Natural killer cell (primary cell): ENCODE measurements around the gene GFRA4. TPM values are rescaled to one million over a fixed set of nuclear protein-coding genes. Genes with fewer than 3 reads are reported as not detected.

Experiments
- ATAC-seq, 3 donors: fragments of 150-1000 bp in 2 of 3; fragments of 200-7000 bp in 1 of 3; cut with Tn5 transposase; 1 replicate in 1 of 3; 2 replicates in 2 of 3; pipeline ENCODE4 v1.10.0; 2021; ENCODE audit warnings: mild to moderate bottlenecking in 2 of 3, moderate library complexity in 2 of 3
- DNase-seq, 2 donors: peaks; one replicate each; pipeline versions ENCODE4 v3.0.0 to v3.0.0-alpha.2; 2013 to 2021; ENCODE audit warnings: mixed read lengths in 1 of 2
- H3K27ac ChIP-seq: one replicate; pipeline ENCODE4 v1.5.1; 2013; ENCODE audit warnings: mild to moderate bottlenecking, low read length
- H3K27me3 ChIP-seq: one replicate; pipeline ENCODE4 v1.6.1; 2013; ENCODE audit warnings: low read length; ENCODE audit not compliant: control insufficient read depth, insufficient read depth
- H3K36me3 ChIP-seq: one replicate; pipeline ENCODE4 v1.6.1; 2013; ENCODE audit warnings: low read length; ENCODE audit not compliant: control insufficient read depth, insufficient read depth
- H3K4me1 ChIP-seq: one replicate; pipeline ENCODE4 v1.6.1; 2013; ENCODE audit warnings: low read length; ENCODE audit not compliant: control insufficient read depth, insufficient read depth
- H3K4me3 ChIP-seq: one replicate; pipeline ENCODE4 v1.5.1; 2013; ENCODE audit warnings: low read length
- H3K9me3 ChIP-seq: one replicate; pipeline ENCODE4 v1.6.1; 2013; ENCODE audit warnings: low read length; ENCODE audit not compliant: control insufficient read depth, insufficient read depth
- H3K27ac Mint-ChIP-seq, 2 donors: one replicate each; pipeline ENCODE4 v1.8.0; 2022; ENCODE audit warnings: mild to moderate bottlenecking in 2 of 2, mixed read lengths in 2 of 2, moderate library complexity in 1 of 2
- H3K27me3 Mint-ChIP-seq, 2 donors: one replicate each; pipeline ENCODE4 v1.8.0; 2022; ENCODE audit warnings: low read depth in 2 of 2, mixed read lengths in 2 of 2
- H3K36me3 Mint-ChIP-seq: one replicate; pipeline ENCODE4 v1.8.0; 2022; ENCODE audit warnings: mixed read lengths
- H3K4me1 Mint-ChIP-seq, 2 donors: one replicate each; pipeline ENCODE4 v1.8.0; 2022; ENCODE audit warnings: mixed read lengths in 2 of 2
- H3K4me3 Mint-ChIP-seq: one replicate; pipeline ENCODE4 v1.8.0; 2022; ENCODE audit warnings: mild to moderate bottlenecking, moderate library complexity, mixed read lengths
- H3K9me3 Mint-ChIP-seq, 2 donors: one replicate each; pipeline ENCODE4 v1.8.0; 2022; ENCODE audit warnings: mixed read lengths in 2 of 2
- CTCF ChIP-seq: fragments of 200-600 bp; IDR thresholded peaks from one replicate; pipeline ENCODE4 v1.8.0; 2022; ENCODE audit warnings: antibody characterized with exemption
- WGBS: methylation state at CpG from one replicate; pipeline ENCODE4 v1.1.7; 2013; ENCODE audit warnings: missing lambda C conversion rate; ENCODE audit not compliant: insufficient coverage; 5-methylcytosine and 5-hydroxymethylcytosine counted together
- intact Hi-C: fragments of 100-400 bp; cut with micrococcal nuclease; formaldehyde crosslinking; loops from one replicate; pipeline ENCODE4 v1.14.2; 2022
- total RNA-seq, 4 donors: library from RNA; stranded (reverse); fragments of 120-200 nt in 1 of 4; gene quantifications; one replicate each; pipeline versions ENCODE4 v1.2.3 to v1.2.4, GENCODE V29; 2013 to 2022

Gene GFRA4
- total RNA-seq, 3 donors from 2014 or later (not counting 1 experiment from before 2014, with no cell fraction given): not detected

GRCh38 chr20:3704087-3704486 is 40.9 kb upstream of the GFRA4 start:
- ATAC-seq: no peak

GRCh38 chr20:3702611-3703391 is 39.6 kb upstream of the GFRA4 start:
- no peak for TF ChIP-seq CTCF
- H3K27me3 Mint-ChIP-seq: no peaks in the 10 kb centered on the region
- no peak overlapping the region for H3K27ac Mint-ChIP-seq
- Histone ChIP-seq H3K36me3 (no peaks in the 10 kb centered on the region), H3K27me3 (no peaks in the 10 kb centered on the region), H3K4me3 (no peak overlapping the region), H3K4me1 (no peaks in the 10 kb centered on the region), H3K9me3 (no peaks in the 10 kb centered on the region), H3K27ac (no peak overlapping the region)
- DNase-seq (no peak), ATAC-seq (no peak)
- H3K36me3 Mint-ChIP-seq: no peaks in the 10 kb centered on the region
- H3K4me3 Mint-ChIP-seq: no peak overlapping the region
- intact Hi-C loops: no loop called here
- 92% methylated on average over 8 of the region's 11 CpGs for WGBS
- no peaks in the 10 kb centered on the region for H3K4me1 Mint-ChIP-seq
- H3K9me3 Mint-ChIP-seq: no peaks in the 10 kb centered on the region

More at GRCh38 chr20:3704087-3704486, 40.9 kb upstream of the GFRA4 start:
- Mint-ChIP-seq H3K27ac (no peak overlapping the region), H3K36me3 (no peaks in the 10 kb centered on the region), H3K9me3 (no peaks in the 10 kb centered on the region), H3K4me1 (no peaks in the 10 kb centered on the region), H3K27me3 (no peaks in the 10 kb centered on the region), H3K4me3 (no peak overlapping the region)
- no peak for TF ChIP-seq CTCF
- intact Hi-C loops: no loop called here
- 87% methylated on average over 5 of the region's 5 CpGs for WGBS
- Histone ChIP-seq H3K27ac (no peak overlapping the region), H3K36me3 (no peaks in the 10 kb centered on the region), H3K4me3 (no peak overlapping the region), H3K9me3 (no peaks in the 10 kb centered on the region), H3K4me1 (no peaks in the 10 kb centered on the region), H3K27me3 (no peaks in the 10 kb centered on the region)
- DNase-seq: no peak

- no peak overlapping the region for H3K27ac Mint-ChIP-seq
- Histone ChIP-seq H3K9me3 (peaks cover 4% of the 10 kb centered on the region), H3K27me3 (no peaks in the 10 kb centered on the region), H3K36me3 (no peaks in the 10 kb centered on the region), H3K27ac (no peak overlapping the region), H3K4me1 (no peaks in the 10 kb centered on the region), H3K4me3 (no peak overlapping the region)
- intact Hi-C loops: no loop called here
- H3K9me3 Mint-ChIP-seq: no peaks in the 10 kb centered on the region
- H3K27me3 Mint-ChIP-seq: no peaks in the 10 kb centered on the region
- H3K4me3 Mint-ChIP-seq: no peak overlapping the region
- TF ChIP-seq CTCF: no peak
- DNase-seq: no peak
- ATAC-seq: no peak
- 82% methylated on average over 13 of the region's 13 CpGs for WGBS
- no peaks in the 10 kb centered on the region for H3K36me3 Mint-ChIP-seq
- H3K4me1 Mint-ChIP-seq: no peaks in the 10 kb centered on the region
These were observed 38.1 kb upstream of the GFRA4 start for GRCh38 chr20:3701061-3701998.
